Left ventricle myocardium inferior (tissue), 1 donor: Measurements from ENCODE around the gene RARS1. TPM values are rescaled to one million over a fixed set of nuclear protein-coding genes. Genes with fewer than 3 reads are reported as not detected.
A peak's percentile ranks its signal among the peaks of the same experiment; 100 is the strongest.

ENCODE experiments used
- DNase-seq: peaks from one replicate; pipeline ENCODE4 v3.0.0-alpha.2; 2020
- H3K27ac ChIP-seq: fragments of 200-600 bp; replicated peaks from 2 replicates; pipeline ENCODE4 v1.8.0; 2021
- H3K27me3 ChIP-seq: fragments of 200-600 bp; 2 replicates; pipeline ENCODE4 v1.8.0; 2021; ENCODE audit warnings: low read depth
- H3K36me3 ChIP-seq: fragments of 200-600 bp; 2 replicates; pipeline ENCODE4 v1.8.0; 2021
- H3K4me1 ChIP-seq: fragments of 200-600 bp; 2 replicates; pipeline ENCODE4 v1.8.0; 2021
- H3K4me3 ChIP-seq: fragments of 200-600 bp; 2 replicates; pipeline ENCODE4 v1.8.0; 2021; ENCODE audit warnings: mild to moderate bottlenecking, moderate library complexity
- H3K9me3 ChIP-seq: fragments of 200-600 bp; replicated peaks from 2 replicates; pipeline ENCODE4 v1.8.0; 2021
- CTCF ChIP-seq: fragments of 200-600 bp; IDR thresholded peaks from 2 replicates; pipeline ENCODE4 v1.8.0; 2021; ENCODE audit warnings: antibody characterized with exemption, mild to moderate bottlenecking, borderline replicate concordance
- intact Hi-C: fragments of 100-400 bp; cut with micrococcal nuclease; formaldehyde crosslinking; loops from one replicate; pipeline ENCODE4 v1.11.0; 2022
- total RNA-seq: library from RNA; stranded (reverse); fragmentation: NEBNext Ultra II Directional; extraction: Animal tissue kit (Norgen Biotek cat#: 25700); gene quantifications from one replicate; pipeline ENCODE4 v1.2.1, GENCODE V29; 2021
- donor health status: DM: no; HTN: yes; CAD: no; lungs with severe emphysema.

RARS1 gene
- total RNA-seq, 1 donor from 2014 or later, result 48.0 TPM

GRCh38 chr5:168550656-168551055 is 64.4 kb downstream of the RARS1 start:
- no peak for DNase-seq
- peaks cover 26% of the 10 kb centered on the region for H3K4me1 ChIP-seq
- TF ChIP-seq CTCF, result no peak
- intact Hi-C loops, result no loop called here
- H3K4me3 ChIP-seq, result no peak overlapping the region
- H3K36me3 ChIP-seq, result peaks cover 18% of the 10 kb centered on the region
- no peaks in the 10 kb centered on the region for H3K27me3 ChIP-seq
- H3K27ac ChIP-seq, result no peak overlapping the region
- no peaks in the 10 kb centered on the region for H3K9me3 ChIP-seq

- H3K27me3 ChIP-seq, result no peaks in the 10 kb centered on the region
- no peaks in the 10 kb centered on the region for H3K9me3 ChIP-seq
- H3K4me3 ChIP-seq, result no peak overlapping the region
- no peak for DNase-seq
- H3K27ac ChIP-seq, result peak overlapping the region; percentile 54
- H3K4me1 ChIP-seq, result peaks cover 37% of the 10 kb centered on the region
- H3K36me3 ChIP-seq, result peaks cover 26% of the 10 kb centered on the region
- intact Hi-C loops, result no loop called here
- TF ChIP-seq CTCF, result no peak
Measured at GRCh38 chr5:168552146-168552545, 65.9 kb downstream of the RARS1 start.

GRCh38 chr5:168553377-168554130 is 67.3 kb downstream of the RARS1 start:
- Histone ChIP-seq H3K36me3 (peaks cover 40% of the 10 kb centered on the region), H3K9me3 (no peaks in the 10 kb centered on the region), H3K27me3 (no peaks in the 10 kb centered on the region), H3K4me1 (peaks cover 46% of the 10 kb centered on the region), H3K4me3 (no peak overlapping the region), H3K27ac (peak overlapping the region; percentile 54)
- DNase-seq, result no peak
- intact Hi-C loops, result no loop called here
- no peak for TF ChIP-seq CTCF

GRCh38 chr5:168557389-168557788 is 71.1 kb downstream of the RARS1 start:
- no peak overlapping the region for H3K4me3 ChIP-seq
- TF ChIP-seq CTCF, result no peak
- DNase-seq, result no peak
- H3K9me3 ChIP-seq, result no peaks in the 10 kb centered on the region
- intact Hi-C loops, result no loop called here
- H3K27ac ChIP-seq, result peak overlapping the region; percentile 18
- H3K36me3 ChIP-seq, result peaks cover 66% of the 10 kb centered on the region
- H3K27me3 ChIP-seq, result no peaks in the 10 kb centered on the region
- H3K4me1 ChIP-seq, result peaks cover 36% of the 10 kb centered on the region

GRCh38 chr5:168562279-168562678 is 76.0 kb downstream of the RARS1 start:
- Histone ChIP-seq H3K27me3 (no peaks in the 10 kb centered on the region), H3K36me3 (peaks cover 75% of the 10 kb centered on the region), H3K27ac (no peak overlapping the region), H3K4me1 (peaks cover 30% of the 10 kb centered on the region), H3K4me3 (no peak overlapping the region), H3K9me3 (no peaks in the 10 kb centered on the region)
- TF ChIP-seq CTCF, result no peak
- intact Hi-C loops, result no loop called here
- no peak for DNase-seq
